ENCODE measurements around the gene GPR141. TPM values are rescaled to one million over a fixed set of nuclear protein-coding genes. Genes with fewer than 3 reads are reported as not detected.

Gene GPR141
- total RNA-seq, 1 donor from 2014 or later: not detected

- TF ChIP-seq POLR2A (IDR thresholded peaks at IDR 0.05) (no peak), CTCF (IDR thresholded peaks at IDR 0.05) (no peak), POLR2AphosphoS5 (IDR thresholded peaks at IDR 0.05; ENCODE audit: insufficient read depth in 1 of 2, low read depth in 1 of 2) (no peak)
- Histone ChIP-seq H3K36me3 (no peaks in the 10 kb centered on the region), H3K27ac (no peak overlapping the region), H3K4me3 (no peak overlapping the region), H3K4me1 (no peaks in the 10 kb centered on the region), H3K9me3 (no peaks in the 10 kb centered on the region), H3K27me3 (no peaks in the 10 kb centered on the region)
- intact Hi-C loops (cut with DNase I): no loop called here
- no peak for DNase-seq (ENCODE audit: extremely low spot score in 2 of 2)
Measured at GRCh38 chr7:37753398-37754050, 70.0 kb downstream of the GPR141 start.

GRCh38 chr7:37756797-37757551 is 73.4 kb downstream of the GPR141 start:
- Histone ChIP-seq H3K9me3 (no peaks in the 10 kb centered on the region), H3K27ac (no peak overlapping the region), H3K4me1 (no peaks in the 10 kb centered on the region), H3K4me3 (no peak overlapping the region), H3K36me3 (no peaks in the 10 kb centered on the region), H3K27me3 (no peaks in the 10 kb centered on the region)
- intact Hi-C loops (cut with DNase I): no loop called here
- TF ChIP-seq POLR2AphosphoS5 (IDR thresholded peaks at IDR 0.05; ENCODE audit: insufficient read depth in 1 of 2, low read depth in 1 of 2) (no peak), CTCF (IDR thresholded peaks at IDR 0.05) (no peak), POLR2A (IDR thresholded peaks at IDR 0.05) (no peak)
- no peak for DNase-seq (ENCODE audit: extremely low spot score in 2 of 2)

GRCh38 chr7:37757563-37757962 is 74.0 kb downstream of the GPR141 start:
- H3K27me3 ChIP-seq: no peaks in the 10 kb centered on the region
- intact Hi-C loops (cut with DNase I): no loop called here

GRCh38 chr7:37758501-37759045 is 75.0 kb downstream of the GPR141 start:
- intact Hi-C loops (cut with DNase I): no loop called here
- Histone ChIP-seq H3K36me3 (no peaks in the 10 kb centered on the region), H3K9me3 (no peaks in the 10 kb centered on the region), H3K27ac (no peak overlapping the region), H3K4me3 (no peak overlapping the region), H3K27me3 (no peaks in the 10 kb centered on the region), H3K4me1 (no peaks in the 10 kb centered on the region)
- no peak for DNase-seq (ENCODE audit: extremely low spot score in 2 of 2)
- TF ChIP-seq CTCF (IDR thresholded peaks at IDR 0.05): no peak
- no peak for TF ChIP-seq POLR2A (IDR thresholded peaks at IDR 0.05)
- TF ChIP-seq POLR2AphosphoS5 (IDR thresholded peaks at IDR 0.05; ENCODE audit: insufficient read depth in 1 of 2, low read depth in 1 of 2): no peak

More at GRCh38 chr7:37757563-37757962, 74.0 kb downstream of the GPR141 start:
- TF ChIP-seq CTCF (IDR thresholded peaks at IDR 0.05) (no peak), POLR2A (IDR thresholded peaks at IDR 0.05) (no peak), POLR2AphosphoS5 (IDR thresholded peaks at IDR 0.05; ENCODE audit: insufficient read depth in 1 of 2, low read depth in 1 of 2) (no peak)
- H3K4me3 ChIP-seq: no peak overlapping the region
- no peaks in the 10 kb centered on the region for H3K9me3 ChIP-seq
- no peak for DNase-seq (ENCODE audit: extremely low spot score in 2 of 2)
- H3K27ac ChIP-seq: no peak overlapping the region
- no peaks in the 10 kb centered on the region for H3K36me3 ChIP-seq
- H3K4me1 ChIP-seq: no peaks in the 10 kb centered on the region

GRCh38 chr7:37759526-37759925 is 76.0 kb downstream of the GPR141 start:
- Histone ChIP-seq H3K36me3 (no peaks in the 10 kb centered on the region), H3K27me3 (no peaks in the 10 kb centered on the region), H3K27ac (no peak overlapping the region), H3K4me3 (no peak overlapping the region), H3K9me3 (no peaks in the 10 kb centered on the region), H3K4me1 (no peaks in the 10 kb centered on the region)
- no peak for DNase-seq (ENCODE audit: extremely low spot score in 2 of 2)
- TF ChIP-seq POLR2A (IDR thresholded peaks at IDR 0.05) (no peak), CTCF (IDR thresholded peaks at IDR 0.05) (no peak), POLR2AphosphoS5 (IDR thresholded peaks at IDR 0.05; ENCODE audit: insufficient read depth in 1 of 2, low read depth in 1 of 2) (no peak)
- intact Hi-C loops (cut with DNase I): no loop called here

Measured in vagina (tissue), 2 donors.